ENCODE results near the gene CD22.

The CD22 gene

GRCh38 chr19:35297515-35297848 lies 31.5 kb upstream of the CD22 start:
- TF ChIP-seq, protein P1, sequence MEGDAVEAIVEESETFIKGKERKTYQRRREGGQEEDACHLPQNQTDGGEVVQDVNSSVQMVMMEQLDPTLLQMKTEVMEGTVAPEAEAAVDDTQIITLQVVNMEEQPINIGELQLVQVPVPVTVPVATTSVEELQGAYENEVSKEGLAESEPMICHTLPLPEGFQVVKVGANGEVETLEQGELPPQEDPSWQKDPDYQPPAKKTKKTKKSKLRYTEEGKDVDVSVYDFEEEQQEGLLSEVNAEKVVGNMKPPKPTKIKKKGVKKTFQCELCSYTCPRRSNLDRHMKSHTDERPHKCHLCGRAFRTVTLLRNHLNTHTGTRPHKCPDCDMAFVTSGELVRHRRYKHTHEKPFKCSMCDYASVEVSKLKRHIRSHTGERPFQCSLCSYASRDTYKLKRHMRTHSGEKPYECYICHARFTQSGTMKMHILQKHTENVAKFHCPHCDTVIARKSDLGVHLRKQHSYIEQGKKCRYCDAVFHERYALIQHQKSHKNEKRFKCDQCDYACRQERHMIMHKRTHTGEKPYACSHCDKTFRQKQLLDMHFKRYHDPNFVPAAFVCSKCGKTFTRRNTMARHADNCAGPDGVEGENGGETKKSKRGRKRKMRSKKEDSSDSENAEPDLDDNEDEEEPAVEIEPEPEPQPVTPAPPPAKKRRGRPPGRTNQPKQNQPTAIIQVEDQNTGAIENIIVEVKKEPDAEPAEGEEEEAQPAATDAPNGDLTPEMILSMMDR (IDR thresholded peaks at IDR 0.05; ENCODE audit: low read depth, low read length), result no peak
- DNase-seq (ENCODE audit: extremely low read depth, low read depth), result no peak

DNA sequence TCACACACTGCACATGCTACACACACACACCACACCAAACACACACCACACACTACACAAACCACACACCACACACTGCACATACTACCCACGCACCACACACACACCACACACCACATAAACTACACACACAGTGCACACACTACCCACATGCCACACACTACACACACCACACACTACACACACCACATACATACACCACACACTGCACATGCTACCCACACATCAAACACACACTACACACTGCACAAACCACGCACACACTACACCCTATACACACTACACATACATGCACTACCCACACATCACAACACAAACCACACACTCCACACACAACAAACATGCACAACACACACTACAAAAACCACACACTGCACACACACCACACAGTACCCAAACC lies 31.1 kb upstream of the CD22 start:
- no peak for DNase-seq (ENCODE audit: extremely low read depth, low read depth)
- TF ChIP-seq, protein P1 (IDR thresholded peaks at IDR 0.05; ENCODE audit: low read depth, low read length), result no peak

GRCh38 chr19:35298561-35298972 lies 30.4 kb upstream of the CD22 start:
- DNase-seq (ENCODE audit: extremely low read depth, low read depth), result no peak
- TF ChIP-seq, protein P1 (IDR thresholded peaks at IDR 0.05; ENCODE audit: low read depth, low read length), result no peak

GRCh38 chr19:35299523-35300338 lies 29.3 kb upstream of the CD22 start:
- TF ChIP-seq, protein P1 (IDR thresholded peaks at IDR 0.05; ENCODE audit: low read depth, low read length), result no peak
- DNase-seq (ENCODE audit: extremely low read depth, low read depth), result no peak

GRCh38 chr19:35300339-35300649 lies 28.7 kb upstream of the CD22 start:
- DNase-seq (ENCODE audit: extremely low read depth, low read depth), result no peak

GRCh38 chr19:35301961-35302360 lies 27.0 kb upstream of the CD22 start:
- no peak for DNase-seq (ENCODE audit: extremely low read depth, low read depth)
- TF ChIP-seq, protein P1 (IDR thresholded peaks at IDR 0.05; ENCODE audit: low read depth, low read length), result no peak

More at GRCh38 chr19:35300339-35300649, 28.7 kb upstream of the CD22 start:
- TF ChIP-seq, protein P1 (IDR thresholded peaks at IDR 0.05; ENCODE audit: low read depth, low read length), result no peak

DNA sequence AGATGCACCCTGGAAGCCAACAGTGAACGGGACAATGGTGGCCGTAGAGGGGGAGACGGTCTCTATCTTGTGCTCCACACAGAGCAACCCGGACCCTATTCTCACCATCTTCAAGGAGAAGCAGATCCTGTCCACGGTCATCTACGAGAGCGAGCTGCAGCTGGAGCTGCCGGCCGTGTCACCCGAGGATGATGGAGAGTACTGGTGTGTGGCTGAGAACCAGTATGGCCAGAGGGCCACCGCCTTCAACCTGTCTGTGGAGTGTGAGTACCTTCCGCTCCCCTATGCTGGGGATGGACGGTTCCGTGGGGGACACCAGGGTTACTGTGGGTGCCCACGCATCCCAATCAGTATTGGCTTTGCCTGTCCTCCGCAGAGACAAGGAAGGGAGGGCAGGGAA lies 26.5 kb upstream of the CD22 start:
- TF ChIP-seq, protein P1 (IDR thresholded peaks at IDR 0.05; ENCODE audit: low read depth, low read length), result no peak
- DNase-seq (ENCODE audit: extremely low read depth, low read depth), result no peak
